Measurements from ENCODE around the gene SPSB3.
"Not testable (repeated sequence)": the region's sequence is repeated elsewhere in the genome, so short reads cannot be mapped to it uniquely, and the experiment has no call there.

Gene SPSB3

GRCh38 chr16:1734816-1735215, 47.6 kb downstream of the SPSB3 start:
- DNase-seq: no peak

GRCh38 chr16:1734123-1734522, 48.2 kb downstream of the SPSB3 start:
- DNase-seq: no peak

GRCh38 chr16:1732551-1732987, 49.8 kb downstream of the SPSB3 start:
- not testable (repeated sequence) for DNase-seq

GRCh38 chr16:1732071-1732470, 50.3 kb downstream of the SPSB3 start:
- no peak for DNase-seq

- DNase-seq: no peak
These were observed 50.8 kb downstream of the SPSB3 start for GRCh38 chr16:1731603-1732002.

- DNase-seq: no peak
These were observed 51.3 kb downstream of the SPSB3 start for GRCh38 chr16:1731073-1731472.

GRCh38 chr16:1729445-1729844, 52.9 kb downstream of the SPSB3 start:
- DNase-seq: no peak

- DNase-seq: no peak
These were observed 53.3 kb downstream of the SPSB3 start for GRCh38 chr16:1729026-1729425.

- DNase-seq: no peak
These were observed 54.4 kb downstream of the SPSB3 start for GRCh38 chr16:1727651-1728624.

Measured in EL (cell line).